HG03439 (cell line): ENCODE results near the gene CNIH2.
"Not testable (repeated sequence)": the region's sequence is repeated elsewhere in the genome, so short reads cannot be mapped to it uniquely, and the experiment has no call there.

Experiments used
- ATAC-seq: cut with Tn5 transposase; IDR thresholded peaks from one replicate; pipeline ENCODE4 v1.9.1; 2021; ENCODE audit warnings: mild to moderate bottlenecking, moderate library complexity; ENCODE audit not compliant: unreplicated experiment

The CNIH2 gene

GRCh38 chr11:66277471-66278362 lies at the start of gene CNIH2:
TSS of gene CNIH2 (plus strand) at chr11:66278175. CDS start at chr11:66278457, 282 bp downstream.
- ATAC-seq, result no peak

GRCh38 chr11:66228521-66228920 lies 49.5 kb upstream of the CNIH2 start:
- ATAC-seq, result no peak

- no peak for ATAC-seq
These were observed 47.8 kb upstream of the CNIH2 start for GRCh38 chr11:66230156-66230555.

GRCh38 chr11:66230978-66231377 lies 47.0 kb upstream of the CNIH2 start:
- no peak for ATAC-seq

- ATAC-seq, result no peak
These were observed 46.4 kb upstream of the CNIH2 start for GRCh38 chr11:66231561-66231960.

GRCh38 chr11:66232769-66233168 lies 45.2 kb upstream of the CNIH2 start:
- ATAC-seq, result no peak

- no peak for ATAC-seq
These were observed 44.7 kb upstream of the CNIH2 start for GRCh38 chr11:66233301-66233700.

GRCh38 chr11:66235141-66235540 lies 42.8 kb upstream of the CNIH2 start:
- no peak for ATAC-seq

DNA sequence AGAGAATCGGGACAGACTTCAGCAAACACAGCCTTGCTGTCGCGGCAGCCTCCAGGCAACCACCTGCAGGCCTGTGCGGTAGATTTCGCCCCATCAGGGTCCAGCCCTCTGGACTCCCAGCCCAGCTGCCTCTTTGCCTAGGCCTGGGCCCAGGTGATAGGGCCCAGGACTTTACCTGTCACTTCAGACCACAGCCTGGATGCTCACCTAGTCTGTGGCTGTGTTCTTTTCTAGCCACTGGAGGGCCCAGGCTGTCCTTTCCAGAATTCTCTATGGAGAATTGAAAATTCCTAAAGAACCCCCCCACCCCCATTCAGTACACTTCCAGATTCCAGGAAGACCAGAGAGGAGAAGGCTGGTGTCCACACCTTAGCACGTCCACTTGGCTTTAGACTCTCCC lies 40.1 kb upstream of the CNIH2 start:
- ATAC-seq, result no peak

GRCh38 chr11:66238786-66239413 lies 39.1 kb upstream of the CNIH2 start:
- no peak for ATAC-seq

DNA sequence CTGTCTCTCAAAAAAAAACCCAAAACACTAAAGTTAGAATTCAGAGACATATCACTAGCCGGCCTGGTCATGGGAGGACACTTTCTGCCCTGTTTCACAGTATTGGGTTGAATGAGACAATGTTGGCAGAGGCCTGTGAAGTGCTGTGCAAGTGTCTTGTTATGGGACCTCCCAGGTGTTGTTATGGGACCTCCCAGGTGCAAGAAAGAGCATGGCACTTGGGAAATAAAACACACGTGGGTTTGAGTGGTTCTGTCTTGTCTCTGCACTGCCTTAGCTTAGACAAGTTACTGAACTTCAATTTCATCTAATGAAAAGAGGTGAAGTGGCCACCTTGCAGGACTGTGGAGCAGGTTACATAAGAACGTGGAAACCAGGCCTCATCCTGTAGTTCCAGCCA lies 38.5 kb upstream of the CNIH2 start:
- no peak for ATAC-seq

- ATAC-seq, result no peak
These were observed 37.8 kb upstream of the CNIH2 start for GRCh38 chr11:66239998-66240780.

DNA sequence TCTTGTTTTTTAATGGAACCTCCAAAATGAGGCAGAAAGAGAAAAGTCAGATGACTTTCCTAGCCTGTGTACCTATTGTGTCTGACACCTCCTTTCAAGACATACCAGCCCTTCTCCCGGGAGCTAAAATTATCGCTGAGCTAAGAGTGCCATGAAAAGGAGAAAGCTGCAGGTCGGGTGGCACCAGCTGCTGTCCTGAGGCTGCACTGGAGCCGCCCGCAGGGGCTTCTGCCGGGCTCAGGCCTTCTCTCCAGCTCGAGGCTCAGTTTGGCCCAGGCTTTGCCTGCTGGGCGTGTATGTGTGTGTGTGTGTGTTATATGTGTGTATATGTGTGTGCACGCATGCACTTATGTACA lies 37.2 kb upstream of the CNIH2 start:
- no peak for ATAC-seq

GRCh38 chr11:66242095-66242765 lies 35.7 kb upstream of the CNIH2 start:
- no peak for ATAC-seq

DNA sequence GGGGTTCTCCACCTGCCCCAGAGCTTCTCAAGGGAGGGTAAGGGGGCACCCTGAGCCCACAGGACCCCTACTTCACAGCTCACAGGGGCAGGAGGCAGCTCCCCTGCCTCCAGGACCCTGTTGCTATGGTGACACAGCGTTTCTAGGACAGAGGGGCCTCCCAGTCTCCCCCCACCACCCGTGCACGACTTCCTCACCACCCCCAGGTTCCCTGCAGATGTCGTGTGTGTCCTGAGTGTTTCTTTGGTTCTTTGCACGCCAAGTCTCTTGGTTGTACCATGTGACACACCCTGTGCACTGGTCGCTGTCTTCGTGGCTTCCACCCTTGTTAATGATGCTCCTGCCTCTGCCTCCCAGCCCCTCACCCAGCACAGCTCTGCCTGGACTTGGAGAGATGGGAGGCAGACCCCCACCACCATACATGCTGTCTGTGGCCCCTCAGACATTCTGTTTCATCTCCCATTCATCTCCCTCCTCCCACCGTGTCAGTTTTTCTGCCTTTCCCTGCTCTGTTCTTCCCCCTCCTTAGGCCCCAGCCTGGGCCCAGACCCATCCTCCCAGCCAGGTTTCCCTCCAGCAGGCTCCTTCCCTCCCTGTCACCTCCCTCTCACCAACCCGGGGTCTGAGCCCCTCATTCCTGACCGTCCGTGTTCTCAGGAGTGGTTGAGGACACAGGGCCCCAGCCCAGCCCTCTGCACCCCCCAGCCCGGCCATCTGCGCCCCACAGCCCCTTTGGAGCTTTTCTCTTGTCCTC lies 34.0 kb upstream of the CNIH2 start:
- ATAC-seq, result no peak

DNA sequence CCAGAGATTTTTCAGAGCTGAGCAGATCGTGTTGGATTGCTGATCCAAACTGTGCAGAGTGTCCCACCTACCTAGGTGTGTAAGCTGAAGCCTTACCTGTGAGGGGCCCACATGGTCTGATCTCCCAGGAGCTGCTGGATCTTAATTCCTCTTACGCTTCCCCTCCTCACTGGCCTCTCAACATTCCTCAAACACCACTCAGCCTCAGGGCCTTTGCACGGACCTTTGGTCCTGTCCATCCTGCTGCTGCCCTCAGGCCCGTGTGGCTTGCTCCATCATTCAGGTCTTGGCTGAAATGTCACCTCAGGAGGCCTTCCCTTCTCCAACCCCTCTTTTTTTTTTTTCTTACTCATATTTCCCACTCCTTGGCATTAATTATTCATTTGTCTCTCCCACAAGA lies 30.7 kb upstream of the CNIH2 start:
- ATAC-seq, result no peak

GRCh38 chr11:66247801-66248200 lies 30.2 kb upstream of the CNIH2 start:
- no peak for ATAC-seq

DNA sequence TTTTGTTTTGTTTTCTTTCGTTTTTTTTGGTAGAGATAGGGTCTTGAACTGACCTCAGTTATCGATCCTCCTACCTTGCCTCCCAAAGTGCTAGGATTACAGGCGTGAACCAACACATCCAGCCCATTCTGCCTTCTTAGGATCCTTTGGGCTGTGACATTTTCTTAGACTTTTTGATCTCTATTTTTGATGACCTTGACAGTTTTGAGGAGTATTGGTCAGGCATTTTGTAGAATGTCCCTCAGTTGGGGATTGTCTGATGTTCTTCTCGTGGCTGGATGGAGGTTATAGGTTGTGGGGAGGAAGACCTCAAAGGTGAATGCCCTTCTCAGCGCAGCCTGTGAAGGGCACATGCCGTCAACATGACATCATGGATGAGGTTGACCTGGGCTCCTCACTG lies 29.1 kb upstream of the CNIH2 start:
- ATAC-seq, result no peak

DNA sequence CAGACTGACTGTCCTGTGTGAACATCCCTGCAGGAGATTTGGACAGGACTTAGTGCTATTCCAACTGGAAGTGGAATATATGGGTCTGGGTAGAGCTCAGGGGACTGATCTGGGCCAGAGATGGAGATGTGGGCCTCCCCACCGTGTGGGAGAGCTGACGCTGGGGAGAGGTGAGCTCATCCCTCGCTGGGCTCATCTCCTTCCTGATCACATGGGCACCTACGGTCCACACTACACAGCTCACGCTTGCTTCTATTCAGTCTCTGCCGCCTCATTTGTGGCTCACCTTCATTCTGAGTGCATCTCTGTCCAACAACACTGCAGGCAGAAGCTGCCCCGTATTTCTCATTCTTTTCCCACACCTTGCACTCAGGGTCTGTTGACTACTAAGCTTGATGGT lies 26.2 kb upstream of the CNIH2 start:
- no peak for ATAC-seq

- not testable (repeated sequence) for ATAC-seq
These were observed 24.9 kb upstream of the CNIH2 start for GRCh38 chr11:66253081-66253480.
